Parathyroid adenoma (tissue), 2 donors: ENCODE results near the gene PDF.

Experiments used
- H2AFZ ChIP-seq: fragments of 300-600 bp; sonication (generic); one replicate; pipeline ENCODE4 v1.7.0; 2017; ENCODE audit warnings: antibody characterized with exemption, mild to moderate bottlenecking
- H3K27ac ChIP-seq: fragments of 300-600 bp; sonication (generic); one replicate; pipeline ENCODE4 v1.7.0; 2017
- H3K27me3 ChIP-seq: fragments of 300-600 bp; sonication (generic); one replicate; pipeline ENCODE4 v1.7.0; 2017; ENCODE audit warnings: low read length; ENCODE audit not compliant: control insufficient read depth, insufficient read depth
- H3K36me3 ChIP-seq: fragments of 300-600 bp; sonication (generic); one replicate; pipeline ENCODE4 v1.7.0; 2017; ENCODE audit warnings: low read length; ENCODE audit not compliant: control insufficient read depth, insufficient read depth
- H3K4me1 ChIP-seq: fragments of 300-600 bp; sonication (generic); one replicate; pipeline ENCODE4 v1.7.0; 2017; ENCODE audit warnings: control low read depth
- H3K4me2 ChIP-seq: fragments of 300-600 bp; sonication (generic); one replicate; pipeline ENCODE4 v1.7.0; 2017; ENCODE audit warnings: low read length
- H3K4me3 ChIP-seq: fragments of 300-600 bp; sonication (generic); one replicate; pipeline ENCODE4 v1.7.0; 2017; ENCODE audit warnings: low read depth, low read length
- H3K79me2 ChIP-seq: fragments of 300-600 bp; sonication (generic); one replicate; pipeline ENCODE4 v1.7.0; 2017; ENCODE audit warnings: control low read depth
- H3K9ac ChIP-seq: fragments of 300-600 bp; sonication (generic); one replicate; pipeline ENCODE4 v1.7.0; 2017; ENCODE audit warnings: mild to moderate bottlenecking
- H3K9me3 ChIP-seq: fragments of 300-600 bp; sonication (generic); one replicate; pipeline ENCODE4 v1.7.0; 2017; ENCODE audit warnings: low read length; ENCODE audit not compliant: control insufficient read depth
- CTCF ChIP-seq: fragments of 300-600 bp; sonication (generic); IDR thresholded peaks from one replicate; pipeline ENCODE4 v1.7.0; 2017; ENCODE audit warnings: antibody characterized with exemption, mild to moderate bottlenecking
- donor health status: primary hyperparathyroidism.

The PDF gene

GRCh38 chr16:69350536-69351133, 20.2 kb upstream of the PDF start:
- Histone ChIP-seq H3K4me2 (no peak overlapping the region), H3K9me3 (no peaks in the 10 kb centered on the region), H3K27ac (no peak overlapping the region), H3K79me2 (no peaks in the 10 kb centered on the region), H3K4me3 (no peak overlapping the region), H3K9ac (no peak overlapping the region), H3K36me3 (no peaks in the 10 kb centered on the region), H3K4me1 (no peaks in the 10 kb centered on the region), H2AFZ (no peak overlapping the region), H3K27me3 (no peaks in the 10 kb centered on the region)
- TF ChIP-seq CTCF: no peak

- Histone ChIP-seq H3K4me1 (no peaks in the 10 kb centered on the region), H3K79me2 (no peaks in the 10 kb centered on the region), H3K4me2 (no peak overlapping the region), H3K9me3 (no peaks in the 10 kb centered on the region), H3K27ac (no peak overlapping the region), H3K9ac (no peak overlapping the region), H3K27me3 (no peaks in the 10 kb centered on the region), H3K36me3 (no peaks in the 10 kb centered on the region), H2AFZ (no peak overlapping the region), H3K4me3 (no peak overlapping the region)
- no peak for TF ChIP-seq CTCF
Measured at GRCh38 chr16:69349536-69349935, 19.1 kb upstream of the PDF start.

- no peaks in the 10 kb centered on the region for H3K36me3 ChIP-seq
- H3K9ac ChIP-seq: no peak overlapping the region
- H3K4me3 ChIP-seq: no peak overlapping the region
- H3K9me3 ChIP-seq: no peaks in the 10 kb centered on the region
- H3K4me2 ChIP-seq: no peak overlapping the region
- H3K4me1 ChIP-seq: no peaks in the 10 kb centered on the region
- H3K27ac ChIP-seq: no peak overlapping the region
- TF ChIP-seq CTCF: no peak
- no peaks in the 10 kb centered on the region for H3K27me3 ChIP-seq
- no peak overlapping the region for H2AFZ ChIP-seq
- H3K79me2 ChIP-seq: no peaks in the 10 kb centered on the region
Measured at GRCh38 chr16:69348222-69348621, 17.8 kb upstream of the PDF start.

- Histone ChIP-seq H3K4me2 (no peak overlapping the region), H3K4me3 (no peak overlapping the region), H3K27ac (no peak overlapping the region), H3K4me1 (no peaks in the 10 kb centered on the region), H2AFZ (no peak overlapping the region), H3K9me3 (no peaks in the 10 kb centered on the region), H3K9ac (no peak overlapping the region), H3K79me2 (no peaks in the 10 kb centered on the region), H3K36me3 (no peaks in the 10 kb centered on the region), H3K27me3 (no peaks in the 10 kb centered on the region)
- no peak for TF ChIP-seq CTCF
Measured at GRCh38 chr16:69346683-69347082, 16.3 kb upstream of the PDF start.

GRCh38 chr16:69345923-69346322, 15.5 kb upstream of the PDF start:
- Histone ChIP-seq H2AFZ (no peak overlapping the region), H3K4me2 (no peak overlapping the region), H3K79me2 (no peaks in the 10 kb centered on the region), H3K9ac (no peak overlapping the region), H3K36me3 (no peaks in the 10 kb centered on the region), H3K4me1 (no peaks in the 10 kb centered on the region), H3K4me3 (no peak overlapping the region), H3K27me3 (no peaks in the 10 kb centered on the region), H3K27ac (no peak overlapping the region), H3K9me3 (no peaks in the 10 kb centered on the region)
- no peak for TF ChIP-seq CTCF
